GM12892 (cell line): ENCODE measurements around the gene PDE7B.

Experiments
- POLR2A ChIP-seq: IDR thresholded peaks from 2 replicates; pipeline ENCODE4 v1.6.1; 2011; ENCODE audit warnings: low read depth, low read length, control low read depth
- POLR2AphosphoS5 ChIP-seq: IDR thresholded peaks from 2 replicates; pipeline ENCODE4 v1.6.1; 2011; ENCODE audit warnings: low read depth, low read length, control low read depth
- TAF1 ChIP-seq: IDR thresholded peaks from 2 replicates; pipeline ENCODE4 v1.6.1; 2011; ENCODE audit warnings: low read depth, mild to moderate bottlenecking, control low read depth, low read length, borderline replicate concordance

DNA sequence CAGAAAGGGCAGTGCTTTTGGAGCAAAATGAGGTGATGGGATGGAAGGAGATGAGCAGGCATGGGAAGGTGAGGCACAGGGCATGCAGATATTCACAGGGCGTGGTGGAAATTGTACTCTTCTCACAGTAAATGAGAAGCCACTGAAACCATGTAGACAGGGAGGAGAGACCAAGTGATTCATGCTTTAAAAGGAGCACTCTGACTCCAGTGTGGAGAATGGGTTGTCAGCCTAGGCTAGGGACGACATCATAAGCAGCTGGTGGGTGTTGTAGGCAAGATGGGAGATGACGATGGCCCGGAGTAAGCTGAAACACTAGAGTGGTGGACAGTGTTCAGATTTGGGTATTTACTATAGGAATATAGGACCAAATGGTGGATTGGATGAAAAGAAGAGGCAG lies 18.4 kb downstream of the PDE7B start:
- TF ChIP-seq POLR2AphosphoS5 (no peak), POLR2A (no peak), TAF1 (no peak)
